AG04449 (cell line): Measurements from ENCODE around the gene TAF3.
A peak's percentile ranks its signal among the peaks of the same experiment; 100 is the strongest.

ENCODE experiments used
- CTCF ChIA-PET: fragments of 350-600 bp; formaldehyde crosslinking; extraction: SDS; loops from one replicate; lab custom pipeline; 2021; ENCODE audit warnings: antibody characterized with exemption; lab: Yijun Ruan, JAX
- POLR2A ChIA-PET: fragments of 400-600, 350-600 bp; formaldehyde crosslinking; extraction: SDS; loops from one replicate; lab custom pipeline; 2020; ENCODE audit warnings: antibody characterized with exemption, inconsistent platforms; lab: Yijun Ruan, JAX
- DNase-seq: peaks from one replicate; pipeline ENCODE4 v3.0.0-alpha.2; 2010; ENCODE audit warnings: low read depth, low spot score
- H3K4me3 ChIP-seq: 2 replicates; pipeline ENCODE4 v1.5.1; 2011; ENCODE audit warnings: low read depth, mild to moderate bottlenecking, control low read depth, low read length
- TF ChIP-seq, protein P1 (sequence below): IDR thresholded peaks from one replicate; pipeline ENCODE4 v1.5.1; 2011; ENCODE audit warnings: mild to moderate bottlenecking, moderate library complexity, low read length, control low read depth, inconsistent platforms; ENCODE audit not compliant: insufficient read depth; ENCODE audit errors: missing control alignments

Gene TAF3

DNA sequence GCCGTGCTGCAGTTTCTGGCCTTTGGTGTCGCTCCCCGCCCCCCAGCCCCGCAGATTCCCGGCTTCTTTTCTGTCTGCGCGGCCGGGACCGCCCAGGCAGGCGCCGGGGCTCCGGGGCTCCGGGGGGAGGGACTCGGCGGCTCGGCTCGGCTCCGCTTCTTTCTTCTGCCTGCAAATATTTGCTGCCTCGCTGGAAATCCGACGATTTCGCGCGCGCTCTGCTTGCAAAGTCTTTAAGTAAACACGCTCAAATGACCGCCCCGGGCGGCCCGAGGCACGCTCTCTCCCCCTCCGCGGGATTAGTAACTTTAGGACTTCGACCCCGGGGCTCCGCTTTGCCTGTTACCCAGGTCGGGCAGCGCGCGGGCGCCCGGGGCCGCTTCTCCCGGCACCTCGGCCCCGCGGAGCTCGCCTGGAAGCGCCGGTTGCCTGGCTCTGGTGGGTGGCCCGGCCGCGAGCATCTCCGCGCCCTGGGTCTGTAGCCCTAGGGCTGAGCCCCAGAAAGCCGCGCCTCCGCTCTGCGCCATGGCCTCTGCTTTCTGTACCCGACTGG is 232.3 kb downstream of the TAF3 start:
- ChIA-PET CTCF (no interaction called here), POLR2A (no interaction called here)
- no peak overlapping the region; the same call in 1 of the 2 replicates for H3K4me3 ChIP-seq
- DNase-seq = no peak
- TF ChIP-seq, protein P1, sequence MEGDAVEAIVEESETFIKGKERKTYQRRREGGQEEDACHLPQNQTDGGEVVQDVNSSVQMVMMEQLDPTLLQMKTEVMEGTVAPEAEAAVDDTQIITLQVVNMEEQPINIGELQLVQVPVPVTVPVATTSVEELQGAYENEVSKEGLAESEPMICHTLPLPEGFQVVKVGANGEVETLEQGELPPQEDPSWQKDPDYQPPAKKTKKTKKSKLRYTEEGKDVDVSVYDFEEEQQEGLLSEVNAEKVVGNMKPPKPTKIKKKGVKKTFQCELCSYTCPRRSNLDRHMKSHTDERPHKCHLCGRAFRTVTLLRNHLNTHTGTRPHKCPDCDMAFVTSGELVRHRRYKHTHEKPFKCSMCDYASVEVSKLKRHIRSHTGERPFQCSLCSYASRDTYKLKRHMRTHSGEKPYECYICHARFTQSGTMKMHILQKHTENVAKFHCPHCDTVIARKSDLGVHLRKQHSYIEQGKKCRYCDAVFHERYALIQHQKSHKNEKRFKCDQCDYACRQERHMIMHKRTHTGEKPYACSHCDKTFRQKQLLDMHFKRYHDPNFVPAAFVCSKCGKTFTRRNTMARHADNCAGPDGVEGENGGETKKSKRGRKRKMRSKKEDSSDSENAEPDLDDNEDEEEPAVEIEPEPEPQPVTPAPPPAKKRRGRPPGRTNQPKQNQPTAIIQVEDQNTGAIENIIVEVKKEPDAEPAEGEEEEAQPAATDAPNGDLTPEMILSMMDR = no peak

DNA sequence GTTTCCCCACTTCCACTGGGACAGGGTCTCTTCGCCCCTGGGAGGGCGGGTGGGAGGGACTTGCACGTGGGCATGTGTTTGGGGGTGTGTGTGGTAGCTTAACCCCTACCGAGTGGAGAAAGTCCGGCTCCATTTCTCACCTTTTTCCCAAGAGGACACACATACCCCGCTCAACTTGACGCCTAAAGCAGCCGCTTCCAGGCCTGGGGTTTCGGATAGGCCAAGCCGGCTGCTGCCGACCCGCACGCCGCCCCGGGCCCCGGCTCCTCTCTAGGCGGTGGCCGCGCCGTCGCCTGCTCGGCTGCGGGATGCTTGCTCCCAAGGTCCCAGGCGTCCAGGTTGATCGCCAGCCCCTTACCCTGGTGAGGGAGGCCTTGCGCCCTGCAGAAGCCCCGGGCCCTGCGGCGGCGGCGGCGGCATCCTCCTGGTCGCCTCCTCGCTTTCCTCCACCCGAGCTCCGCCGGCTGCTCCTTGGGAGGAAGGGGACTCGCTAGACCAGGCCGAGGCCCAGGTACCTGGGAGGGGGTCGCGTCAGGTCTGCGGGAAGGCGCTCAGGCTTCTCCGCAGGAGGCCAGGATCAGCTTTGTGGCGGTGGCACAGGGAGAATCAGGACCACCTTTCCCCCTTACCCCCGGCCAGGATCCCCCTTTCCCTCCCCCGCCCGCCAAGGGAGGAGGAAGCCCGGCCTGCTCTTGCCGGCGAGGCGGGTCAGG is 233.0 kb downstream of the TAF3 start:
- no peak overlapping the region for H3K4me3 ChIP-seq
- no peak for DNase-seq
- POLR2A ChIA-PET = no interaction called here
- TF ChIP-seq, protein P1 = no peak
- CTCF ChIA-PET = no interaction called here

DNA sequence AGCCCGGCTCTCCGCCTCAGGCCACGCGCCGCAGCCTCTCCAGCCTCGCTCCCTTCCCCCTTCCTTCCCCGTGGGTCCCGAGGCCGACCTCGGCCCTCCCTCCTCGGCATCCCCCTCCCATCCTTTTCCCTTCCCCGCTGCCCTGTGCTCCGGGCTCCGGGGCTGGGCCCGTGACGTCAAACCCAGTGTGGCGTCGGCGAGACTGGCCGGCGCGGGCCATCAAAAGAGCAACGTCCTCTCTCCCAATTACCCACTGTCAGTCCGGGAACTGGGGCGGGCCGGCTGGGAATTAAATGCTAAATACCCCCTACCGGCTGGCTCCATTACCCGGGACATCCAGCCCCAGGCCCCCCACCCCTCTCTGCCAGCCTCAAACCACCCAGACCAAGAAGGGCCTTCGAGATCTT is 233.5 kb downstream of the TAF3 start:
- ChIA-PET POLR2A (no interaction called here), CTCF (interaction anchor here (1.3 to 1.4 kb wide), 2 partner anchors 12 to 176 kb away, joined by 3 to 5 read pairs; no protein-coding TSS in a partner anchor)
- no peak for DNase-seq
- H3K4me3 ChIP-seq = no peak overlapping the region
- TF ChIP-seq, protein P1 = no peak

DNA sequence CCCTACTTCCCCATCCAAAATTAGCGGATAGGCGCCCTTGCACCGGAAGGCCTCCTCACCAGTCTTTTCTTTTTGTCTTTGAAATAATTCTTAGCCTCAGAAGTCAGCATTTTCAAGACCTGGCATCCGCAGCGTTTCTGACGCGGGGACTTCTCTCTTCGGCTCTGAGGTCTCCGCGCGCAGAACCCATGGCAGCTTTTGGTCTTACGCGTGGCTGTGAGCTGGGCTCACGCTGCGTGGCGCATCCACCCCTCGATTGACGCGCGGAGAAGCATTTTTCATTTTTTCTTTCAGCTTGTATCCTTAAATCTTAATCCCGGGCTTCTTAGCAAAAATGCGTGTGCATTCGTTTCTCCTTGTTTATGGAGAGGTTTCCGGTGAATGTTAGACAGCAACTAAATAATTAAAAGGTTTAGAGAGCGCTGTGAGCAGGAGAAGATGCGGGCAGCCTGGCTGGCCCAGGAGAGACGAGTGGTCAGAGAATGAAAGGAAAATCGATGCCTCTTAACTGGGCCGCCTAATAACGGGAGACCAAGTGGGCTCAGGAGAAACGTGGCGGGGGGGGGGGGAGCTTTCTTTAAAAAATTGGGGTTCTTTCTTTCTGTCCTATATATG is 234.1 kb downstream of the TAF3 start:
- no peak overlapping the region for H3K4me3 ChIP-seq
- CTCF ChIA-PET = interaction anchor here (1.3 to 1.4 kb wide), 2 partner anchors 13 to 177 kb away, joined by 3 to 5 read pairs; no protein-coding TSS in a partner anchor
- no peak for DNase-seq
- TF ChIP-seq, protein P1 = no peak
- POLR2A ChIA-PET = no interaction called here

DNA sequence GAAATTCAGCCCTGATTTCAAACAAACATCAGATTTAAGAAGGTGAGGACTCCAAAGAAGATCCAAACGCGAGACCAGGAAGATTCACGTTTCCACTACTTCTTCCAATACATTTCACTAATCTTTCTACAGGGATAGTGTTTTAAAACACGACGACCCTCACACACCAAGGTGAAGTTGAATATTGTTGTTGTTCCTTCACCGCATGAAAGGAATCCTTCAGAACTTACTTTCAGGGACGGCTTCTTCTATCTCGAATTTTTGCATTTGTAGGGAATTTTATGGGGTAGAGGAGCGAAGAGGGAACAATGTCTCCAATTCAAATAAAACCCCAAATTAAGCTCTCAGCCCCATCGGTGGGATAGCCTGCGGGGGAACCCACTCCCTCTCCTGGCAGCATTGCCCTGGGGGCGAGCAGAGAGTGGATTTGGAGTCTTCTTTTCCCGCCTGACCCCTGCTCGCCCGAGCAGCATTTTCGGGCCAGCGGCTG is 234.7 kb downstream of the TAF3 start:
- TF ChIP-seq, protein P1 = no peak
- ChIA-PET CTCF (interaction anchor here (1.3 to 1.4 kb wide), 2 partner anchors 14 to 178 kb away, joined by 3 to 5 read pairs; no protein-coding TSS in a partner anchor), POLR2A (no interaction called here)
- no peak for DNase-seq
- H3K4me3 ChIP-seq = peak overlapping the region; percentile 3
